GM19328 (cell line): ENCODE results near the gene KRT33B.
"Not testable (repeated sequence)": the region's sequence is repeated elsewhere in the genome, so short reads cannot be mapped to it uniquely, and the experiment has no call there.

Experiments used
- ATAC-seq: cut with Tn5 transposase; IDR thresholded peaks from one replicate; pipeline ENCODE4 v1.9.1; 2021; ENCODE audit warnings: mild to moderate bottlenecking, moderate library complexity; ENCODE audit not compliant: unreplicated experiment

KRT33B gene

GRCh38 chr17:41350381-41350878 lies 19.2 kb downstream of the KRT33B start, which contains the start of gene KRT33A:
Gene KRT33A, minus strand, starts transcription at chr17:41350828. Its CDS starts 61 bp downstream, at chr17:41350767.
- not testable (repeated sequence) for ATAC-seq

DNA sequence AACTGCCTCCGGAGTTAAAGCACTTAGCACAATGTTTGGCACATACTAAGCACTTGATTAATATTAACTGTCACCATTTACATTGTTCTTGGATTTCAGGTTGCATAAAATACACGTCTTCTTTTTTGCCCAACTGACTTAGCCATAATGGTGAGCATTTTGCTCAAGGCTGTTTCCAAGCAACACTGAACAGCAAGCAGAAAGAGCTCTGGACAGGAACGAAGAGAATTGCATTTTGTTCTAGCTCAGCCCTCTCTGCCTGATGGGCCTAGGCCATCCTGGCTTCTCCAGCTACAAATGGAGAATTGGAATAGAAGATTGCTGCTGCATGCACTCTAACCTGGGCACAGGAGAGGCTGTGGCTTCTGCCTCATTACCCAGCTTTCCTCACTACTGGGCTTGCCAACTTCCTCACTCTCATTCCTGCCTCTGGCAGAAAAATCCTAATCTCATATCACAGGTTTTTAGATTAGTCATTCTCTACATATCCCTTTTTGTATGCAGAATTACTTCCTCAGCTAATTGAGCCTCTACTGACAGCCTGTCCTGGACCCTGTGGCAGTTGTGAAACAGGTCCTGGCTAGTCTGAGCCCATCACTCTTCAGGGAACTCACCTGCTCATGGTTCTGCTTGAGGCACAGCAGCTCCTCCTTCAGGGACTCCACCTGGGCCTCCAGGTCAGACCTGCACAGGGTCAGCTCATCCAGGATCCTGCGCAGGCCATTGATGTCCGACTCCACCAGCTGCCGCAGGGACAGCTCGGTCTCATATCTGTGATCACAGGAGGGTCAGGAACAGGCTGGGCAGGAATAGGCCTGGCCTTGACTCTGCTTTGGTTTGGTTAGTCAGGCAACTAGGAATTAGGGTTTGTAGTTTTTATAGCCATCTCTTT lies 21.5 kb downstream of the KRT33B start:
- no peak for ATAC-seq

DNA sequence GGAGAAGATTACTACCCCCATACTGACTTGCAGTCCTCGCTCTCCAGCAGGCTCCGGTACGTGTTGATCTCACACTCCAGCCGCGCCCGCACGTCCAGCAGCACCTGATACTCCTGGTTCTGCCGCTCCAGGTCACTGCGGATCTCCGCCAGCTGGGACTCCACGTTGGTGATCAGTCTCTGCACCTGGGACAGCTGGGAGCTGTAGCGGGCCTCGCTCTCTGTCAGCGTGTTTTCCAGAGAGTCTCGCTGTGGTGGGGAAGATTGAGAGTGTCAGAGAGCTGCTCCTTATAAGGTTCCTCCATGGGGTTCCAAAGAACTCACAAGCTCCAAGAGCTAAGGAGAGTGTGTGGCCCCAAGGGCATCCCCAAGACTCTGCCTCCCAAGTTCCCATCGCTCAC lies 23.2 kb downstream of the KRT33B start:
- ATAC-seq, result not testable (repeated sequence)

DNA sequence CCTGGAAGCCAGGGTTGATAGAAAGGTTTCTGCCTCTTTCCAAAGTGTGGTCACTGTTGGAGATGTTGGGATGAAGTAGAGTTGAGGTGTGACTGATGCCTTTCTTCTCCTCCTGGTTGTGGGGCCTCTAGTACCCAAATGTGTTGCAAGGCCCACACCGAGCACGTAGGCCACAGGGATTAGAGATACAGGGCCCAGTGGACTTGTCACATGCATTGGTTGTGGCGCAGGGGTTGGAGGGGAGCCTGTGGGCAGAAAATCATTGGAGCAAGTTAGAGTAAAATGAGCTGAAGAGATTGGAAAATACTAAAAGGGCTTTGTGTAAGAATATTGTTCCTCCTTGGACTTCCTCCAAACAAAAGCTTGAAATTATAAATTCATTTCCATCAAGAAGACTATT lies 23.6 kb downstream of the KRT33B start:
- no peak for ATAC-seq

GRCh38 chr17:41343029-41343428 lies 26.6 kb downstream of the KRT33B start:
- no peak for ATAC-seq

DNA sequence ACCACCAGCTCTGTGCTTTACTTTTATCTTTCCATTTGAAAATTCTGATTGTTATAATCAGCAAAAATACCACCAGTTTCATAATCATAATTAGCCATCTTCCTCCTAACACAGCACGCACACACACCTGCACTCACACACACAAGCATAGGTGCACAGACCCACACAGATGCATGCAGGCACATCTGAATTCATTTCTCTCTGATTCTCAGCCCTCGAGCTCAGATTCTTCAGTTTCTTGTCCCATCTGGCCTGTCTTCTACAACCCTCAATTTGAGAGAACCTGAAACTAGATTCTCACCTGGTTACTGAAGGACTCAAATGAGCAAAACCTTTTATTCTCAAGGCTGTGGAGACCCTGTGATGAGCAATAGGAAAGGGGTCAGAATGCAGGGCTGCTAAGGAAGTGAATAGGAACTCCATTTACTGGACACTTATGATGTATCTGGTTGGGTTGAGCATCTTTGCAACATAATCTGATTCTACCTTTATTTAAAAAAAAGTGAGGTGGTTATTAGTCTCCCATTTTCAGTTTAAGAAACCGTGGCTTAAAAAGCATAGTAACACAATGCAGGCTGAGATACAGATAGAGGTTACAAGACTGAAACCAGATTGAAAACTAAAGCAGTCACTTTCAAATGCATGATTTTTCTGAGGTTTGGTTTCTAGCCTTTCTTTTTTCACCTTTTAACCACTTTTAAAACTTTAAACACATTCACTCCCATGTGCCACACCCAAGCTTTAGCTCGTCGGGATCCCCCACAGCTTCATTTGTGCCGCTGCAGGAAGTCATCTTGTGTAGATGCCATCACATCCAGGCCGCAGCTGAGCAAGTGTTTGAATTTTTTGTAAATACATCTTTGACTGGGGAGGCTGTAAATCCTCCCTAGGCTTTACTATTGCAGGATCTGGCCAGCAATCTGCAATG lies 28.4 kb downstream of the KRT33B start:
- no peak for ATAC-seq

DNA sequence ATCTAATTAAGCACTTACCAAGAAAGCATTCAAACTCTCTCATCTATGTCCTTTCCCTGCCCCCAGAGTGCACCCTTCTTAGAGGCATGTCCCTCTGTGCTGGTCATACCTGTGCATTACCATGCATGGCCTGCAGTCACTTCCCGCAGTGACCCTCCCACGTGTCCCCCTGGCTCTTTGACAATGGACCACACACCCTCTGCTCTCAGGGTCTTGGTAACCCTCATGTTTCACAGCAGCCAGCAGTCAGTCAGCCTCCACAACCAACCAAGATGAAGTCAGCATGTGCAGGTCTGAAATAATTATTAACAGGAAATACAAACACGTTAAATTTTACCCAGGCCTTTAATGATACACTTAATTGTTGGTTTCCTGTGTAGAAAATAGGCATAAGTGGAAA lies 29.1 kb downstream of the KRT33B start:
- ATAC-seq, result no peak

DNA sequence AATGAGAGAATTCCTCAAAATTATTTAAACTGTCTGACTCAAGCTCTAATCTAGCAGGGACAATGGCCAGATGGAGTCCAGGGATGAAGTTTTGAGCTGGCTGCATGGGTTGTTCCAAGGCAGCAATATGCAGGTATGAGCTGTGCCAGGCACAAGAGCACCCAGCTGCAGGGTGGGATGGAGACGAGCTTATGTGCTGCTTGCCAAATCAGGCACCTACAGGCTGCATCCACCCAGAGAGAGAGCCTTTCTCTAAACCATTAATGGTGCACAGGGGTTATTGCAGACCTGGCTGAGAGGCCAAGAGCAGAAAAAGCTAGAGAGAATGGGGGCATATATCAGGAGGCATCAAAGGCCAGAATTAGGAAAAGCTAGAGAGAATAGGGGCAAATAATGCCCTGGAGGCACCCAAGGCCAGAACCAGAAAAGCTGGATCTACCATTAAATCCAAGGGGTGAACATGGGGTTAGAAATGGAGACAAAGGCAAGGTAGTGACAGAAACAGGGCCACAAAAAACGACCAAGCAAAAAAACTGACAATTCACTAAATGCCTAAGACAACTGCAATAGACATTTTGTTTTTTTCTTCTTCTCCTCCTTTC lies 29.9 kb downstream of the KRT33B start:
- ATAC-seq, result no peak

- ATAC-seq, result no peak
Observed at GRCh38 chr17:41338961-41339485, 30.6 kb downstream of the KRT33B start.

DNA sequence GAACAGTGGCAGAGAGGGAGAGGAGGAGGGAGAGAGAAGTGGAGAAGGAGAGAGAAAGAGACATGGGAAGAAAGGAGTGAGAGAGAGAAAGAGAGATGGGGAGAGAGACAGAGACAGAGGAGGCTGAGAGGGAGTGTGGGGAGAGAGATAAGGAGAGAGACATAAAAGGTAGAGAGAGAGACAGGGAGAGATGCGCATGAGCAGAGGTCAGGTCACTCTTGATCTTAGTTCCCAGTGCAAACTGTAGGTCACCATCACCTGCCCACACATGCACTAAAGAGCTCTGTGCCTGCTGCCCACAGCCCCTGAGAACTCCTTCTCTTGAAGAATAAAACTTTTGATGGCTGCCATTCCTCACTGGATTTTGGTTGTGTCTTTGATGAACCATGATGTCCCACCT lies 33.9 kb downstream of the KRT33B start:
- no peak for ATAC-seq

DNA sequence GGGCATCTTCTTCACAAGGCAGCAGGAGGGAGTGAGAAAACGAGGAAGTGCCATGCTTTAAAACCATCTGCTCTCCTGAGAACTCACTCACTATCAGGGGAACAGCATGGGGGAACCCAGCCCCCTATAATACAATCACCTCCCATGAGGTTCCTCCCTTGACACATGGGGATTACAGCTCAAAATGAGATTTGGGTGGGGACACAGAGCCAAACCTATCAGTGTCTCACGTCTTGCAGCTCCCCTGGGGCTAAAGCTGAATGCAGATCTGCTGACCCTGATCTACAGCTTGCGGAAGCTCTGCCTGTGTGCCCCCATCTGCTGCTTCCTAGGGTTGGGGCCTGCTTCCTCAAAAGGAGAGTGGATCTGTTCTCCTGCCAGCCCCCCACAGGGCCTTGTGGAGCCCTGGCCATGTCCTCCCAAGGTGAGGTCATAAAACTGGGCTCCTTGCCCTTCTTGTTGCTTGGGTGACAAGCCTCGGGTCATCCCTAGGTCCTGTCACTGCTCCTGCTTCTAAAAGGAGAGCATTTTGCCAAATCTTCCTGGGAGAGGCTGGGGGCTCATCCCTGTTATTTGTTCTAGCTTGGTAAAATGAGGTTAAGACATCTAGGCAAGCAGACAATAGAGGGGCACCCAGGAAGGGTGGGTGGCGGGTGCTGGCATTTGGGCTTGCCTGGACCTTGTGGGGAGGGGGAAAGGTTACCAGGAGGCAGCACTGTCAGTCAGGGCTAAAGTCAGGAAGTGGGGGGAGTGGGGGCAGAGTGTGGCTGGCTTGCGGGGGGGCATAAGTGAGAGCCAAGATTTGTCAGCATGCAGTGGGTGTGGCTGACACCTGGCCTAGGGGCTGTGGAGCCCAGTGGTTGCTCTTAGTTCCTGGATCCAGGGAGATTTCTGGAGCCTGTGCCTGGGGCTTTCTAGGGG lies 35.0 kb downstream of the KRT33B start:
- ATAC-seq, result no peak

GRCh38 chr17:41333836-41334235 lies 35.8 kb downstream of the KRT33B start:
- no peak for ATAC-seq

GRCh38 chr17:41333098-41333497 lies 36.5 kb downstream of the KRT33B start:
- ATAC-seq, result no peak

DNA sequence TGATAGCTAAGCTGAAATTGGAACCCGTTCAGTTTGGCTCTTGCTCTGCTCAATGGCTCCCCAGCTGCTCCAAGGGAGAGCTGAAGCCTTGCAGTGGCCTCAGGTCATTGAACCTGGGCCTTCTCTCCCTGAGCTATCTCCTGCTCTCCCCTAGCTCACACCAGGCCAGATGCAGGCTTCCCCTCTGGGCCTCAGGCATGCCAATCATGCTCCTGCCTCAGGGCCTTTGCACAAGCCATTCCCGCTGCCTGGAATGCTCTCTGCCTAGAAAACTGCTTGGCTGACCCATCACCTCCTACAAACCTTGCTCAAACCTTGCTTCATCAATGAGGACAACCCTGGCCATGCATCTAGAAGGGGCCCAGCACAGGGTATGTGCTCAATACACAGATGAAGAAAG lies 37.4 kb downstream of the KRT33B start:
- ATAC-seq, result no peak

DNA sequence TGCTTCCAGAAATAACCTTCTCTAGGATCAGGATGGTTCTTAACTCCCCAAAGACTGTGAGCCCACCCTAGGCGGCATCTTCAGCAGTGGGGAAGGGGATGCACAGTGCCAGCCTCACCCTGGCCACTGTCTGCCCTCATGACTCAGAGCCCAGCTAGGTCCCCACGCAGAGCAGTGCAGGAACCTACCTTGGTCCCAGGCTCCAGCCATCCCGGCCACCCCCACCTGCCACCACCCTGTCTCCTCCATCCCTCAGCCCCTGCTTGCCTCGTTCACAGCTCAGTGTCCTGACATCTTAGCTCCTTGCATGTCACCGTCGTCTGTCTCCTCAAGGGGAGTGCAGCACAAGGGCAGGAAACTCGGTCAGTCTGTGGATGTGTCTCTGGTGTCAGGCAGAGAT lies 38.0 kb downstream of the KRT33B start:
- ATAC-seq, result no peak

DNA sequence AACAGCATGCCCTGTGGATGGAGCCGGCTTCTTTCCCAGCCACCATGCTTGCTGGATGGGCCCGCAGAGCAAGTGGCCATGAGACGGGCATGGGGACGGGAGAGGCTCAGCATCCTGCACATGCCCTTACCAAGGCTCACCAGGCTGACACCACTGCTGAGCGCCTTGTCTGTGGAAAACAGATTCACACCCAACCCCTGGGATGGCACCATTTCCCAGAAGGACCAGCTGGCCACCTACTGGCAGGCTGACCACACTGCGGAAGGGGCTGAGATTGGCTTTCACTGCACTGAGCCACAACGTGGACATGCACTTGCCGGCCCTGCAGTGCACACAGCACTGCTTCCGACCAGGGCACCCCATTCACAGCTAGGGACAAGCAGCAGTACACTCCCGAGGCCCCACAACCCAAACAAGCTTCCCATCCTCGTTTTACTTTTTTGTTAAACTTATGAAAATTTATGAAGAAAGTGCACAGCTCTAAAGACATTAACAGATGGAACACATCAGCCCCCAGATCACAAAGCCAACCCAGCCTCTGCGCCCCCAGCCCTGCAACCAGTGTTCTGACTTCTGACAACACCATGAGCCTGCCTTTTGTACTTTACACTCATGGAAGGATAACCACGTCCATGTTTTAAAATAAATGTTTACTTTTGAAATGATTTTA lies 40.2 kb downstream of the KRT33B start:
- ATAC-seq, result no peak

DNA sequence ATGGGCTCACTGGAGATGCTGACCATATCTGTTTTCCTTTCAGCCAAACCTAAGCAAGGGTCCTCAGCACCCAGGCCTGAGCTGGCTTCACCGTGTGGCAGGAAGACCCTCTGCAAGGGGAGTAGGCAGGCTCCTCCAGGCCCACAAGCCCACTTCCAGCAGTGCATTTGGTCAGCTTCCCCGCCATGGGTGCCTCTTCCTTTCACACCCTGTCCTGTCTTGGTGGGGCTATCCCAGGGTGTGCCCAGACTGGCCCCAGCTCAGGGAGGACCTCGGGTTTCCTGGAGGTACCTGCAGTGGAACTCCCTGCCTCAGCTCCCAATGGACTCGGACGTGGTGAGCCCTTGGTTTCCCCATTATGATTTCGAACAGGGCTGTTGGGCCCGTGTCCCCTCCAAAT lies 41.4 kb downstream of the KRT33B start:
- ATAC-seq, result no peak

DNA sequence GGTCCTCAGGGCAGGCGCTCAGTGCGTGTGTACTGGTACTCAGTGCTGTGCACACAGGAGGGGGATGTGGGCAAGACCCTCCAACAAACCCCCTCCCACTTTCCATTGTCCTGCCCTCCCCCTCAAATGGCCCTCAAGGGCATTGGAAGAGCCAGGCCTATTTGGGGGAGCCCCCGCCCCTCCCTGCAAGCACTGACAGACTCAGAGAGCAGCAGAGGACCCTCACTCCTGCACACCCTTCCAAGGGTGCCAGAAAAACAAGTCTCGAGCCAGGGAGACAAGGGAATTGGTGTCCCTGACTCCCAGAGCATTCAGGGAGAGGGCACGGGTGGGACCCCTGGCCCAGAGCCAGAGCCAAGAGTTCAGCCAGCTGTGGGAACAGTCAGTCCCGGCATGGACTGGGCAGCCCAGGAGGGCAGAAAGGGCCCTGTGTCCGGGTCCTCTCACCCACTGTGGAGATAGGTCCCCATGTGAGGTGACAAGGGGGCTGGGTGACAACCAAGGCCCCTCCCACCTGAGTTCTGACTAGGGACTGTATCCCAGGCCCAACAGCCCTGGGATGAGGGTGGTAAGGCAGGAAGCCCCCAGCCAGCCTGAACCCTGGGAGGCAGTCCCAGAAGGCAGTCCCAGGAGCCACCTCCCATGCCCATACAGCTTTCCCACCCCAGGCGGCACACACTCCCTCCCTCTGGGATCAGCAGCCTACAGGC lies 42.0 kb downstream of the KRT33B start:
- ATAC-seq, result no peak
